Amygdala (tissue), 56 donors: ENCODE results near the gene RAB6A.
A peak's percentile ranks its signal among the peaks of the same experiment; 100 is the strongest.

Experiments used
- DNase-seq, 56 donors: peaks; one replicate each; lab custom pipeline; 2025; lab: John Stamatoyannopoulos, UW

The RAB6A gene

DNA sequence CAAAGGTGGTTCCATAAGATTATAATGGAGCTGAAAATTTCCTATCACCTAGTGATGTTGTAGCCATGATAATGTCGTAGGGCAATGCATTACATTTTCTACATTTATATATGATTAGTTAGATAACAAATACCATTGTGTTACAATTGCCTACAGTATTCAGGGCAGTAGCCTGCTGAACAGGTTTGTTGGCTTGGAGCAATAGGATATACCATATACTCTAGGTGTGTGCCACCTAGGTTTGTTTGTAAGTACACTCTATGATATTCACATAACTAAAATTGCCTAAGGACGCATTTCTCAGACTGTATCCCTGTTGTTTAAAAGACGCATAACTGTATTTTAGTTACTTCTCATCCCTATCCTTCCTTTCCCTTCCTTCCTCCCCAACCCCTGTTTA, 100.9 kb downstream of the RAB6A start:
- no peak for DNase-seq

DNA sequence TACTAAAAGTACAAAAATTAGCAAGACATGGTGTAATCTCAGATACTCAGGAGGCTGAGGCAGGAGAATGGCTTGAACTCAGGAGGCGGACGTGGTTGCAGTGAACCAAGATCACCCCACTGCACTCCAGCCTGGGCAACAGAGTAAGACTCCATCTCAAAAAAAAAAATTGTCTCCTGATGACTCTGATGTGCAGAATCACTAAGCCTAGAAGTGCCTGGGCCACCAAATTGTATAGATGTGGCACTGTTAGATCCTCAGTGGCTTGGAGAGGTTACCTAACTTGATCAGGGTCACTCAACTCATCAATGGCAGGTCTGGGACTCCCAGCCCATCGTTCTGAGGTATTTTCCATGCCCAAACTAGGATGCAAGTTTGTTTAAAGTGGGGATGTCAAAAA, 103.9 kb downstream of the RAB6A start:
- DNase-seq = no peak

DNA sequence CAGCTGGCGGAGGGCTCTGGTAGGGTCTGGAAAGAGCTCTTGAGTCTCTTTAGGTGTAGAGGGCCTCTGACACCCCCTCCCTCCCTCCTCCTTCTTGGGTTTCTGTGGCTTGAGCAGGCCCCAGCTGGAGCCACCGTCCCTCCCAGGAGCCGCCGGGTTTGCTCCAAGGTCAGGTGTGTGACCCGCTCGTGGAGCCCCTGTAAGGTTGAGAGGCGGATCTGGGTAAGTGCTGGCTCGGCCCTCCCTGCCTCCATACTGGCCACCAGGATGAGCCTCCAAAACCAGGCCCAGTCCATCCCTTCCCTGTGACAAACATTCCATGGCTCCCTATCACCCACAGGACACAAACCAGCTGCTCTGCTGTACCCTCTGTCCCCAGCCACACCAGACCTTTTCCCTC, 105.2 kb downstream of the RAB6A start:
- no peak for DNase-seq

DNA sequence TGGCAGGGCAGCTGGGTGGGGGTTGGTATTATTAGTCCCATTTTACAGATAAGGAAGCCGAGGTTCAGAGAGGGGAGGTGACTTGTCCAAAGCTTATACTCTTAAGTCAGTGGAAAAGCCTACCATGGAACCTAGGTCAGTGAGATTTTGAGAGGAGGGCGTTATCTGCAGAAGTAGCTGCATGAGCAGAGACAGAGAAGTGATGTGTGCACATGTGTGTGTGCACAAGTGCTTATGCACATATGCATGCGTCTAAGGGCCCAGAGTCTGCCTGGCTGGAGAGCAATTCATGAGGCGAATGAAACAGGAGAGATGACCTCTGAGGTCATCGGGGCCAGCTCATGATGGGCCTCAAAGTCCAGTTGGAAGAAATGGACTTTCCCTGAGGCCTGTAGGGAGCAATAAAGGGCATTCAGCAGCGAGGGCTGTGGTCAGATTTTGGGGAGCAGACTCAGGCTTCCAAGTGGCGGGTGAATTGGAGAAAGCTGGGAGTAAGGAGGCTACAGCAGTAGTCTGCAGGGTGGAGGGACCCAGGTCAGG, 106.3 kb downstream of the RAB6A start:
- no peak for DNase-seq

DNA sequence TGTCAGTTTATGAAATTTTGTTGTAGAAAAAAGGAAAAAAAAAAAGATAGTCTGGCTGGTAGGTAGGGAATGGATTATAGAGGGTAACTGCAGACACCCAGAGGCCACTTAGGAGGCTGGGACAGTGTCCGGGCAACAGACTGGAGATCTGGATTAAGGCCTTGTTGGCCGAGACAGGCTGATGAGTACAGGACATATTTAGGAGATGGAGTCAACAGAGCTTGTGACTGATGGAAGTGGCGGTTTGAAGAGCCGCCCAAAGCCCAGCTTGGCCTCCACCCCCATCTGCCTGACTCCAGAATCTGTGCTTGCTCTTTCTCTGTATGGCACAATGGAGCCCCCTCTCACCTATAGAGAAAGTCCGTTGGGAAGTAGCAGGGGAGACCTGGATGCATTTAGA, 106.9 kb downstream of the RAB6A start:
- DNase-seq = no peak

DNA sequence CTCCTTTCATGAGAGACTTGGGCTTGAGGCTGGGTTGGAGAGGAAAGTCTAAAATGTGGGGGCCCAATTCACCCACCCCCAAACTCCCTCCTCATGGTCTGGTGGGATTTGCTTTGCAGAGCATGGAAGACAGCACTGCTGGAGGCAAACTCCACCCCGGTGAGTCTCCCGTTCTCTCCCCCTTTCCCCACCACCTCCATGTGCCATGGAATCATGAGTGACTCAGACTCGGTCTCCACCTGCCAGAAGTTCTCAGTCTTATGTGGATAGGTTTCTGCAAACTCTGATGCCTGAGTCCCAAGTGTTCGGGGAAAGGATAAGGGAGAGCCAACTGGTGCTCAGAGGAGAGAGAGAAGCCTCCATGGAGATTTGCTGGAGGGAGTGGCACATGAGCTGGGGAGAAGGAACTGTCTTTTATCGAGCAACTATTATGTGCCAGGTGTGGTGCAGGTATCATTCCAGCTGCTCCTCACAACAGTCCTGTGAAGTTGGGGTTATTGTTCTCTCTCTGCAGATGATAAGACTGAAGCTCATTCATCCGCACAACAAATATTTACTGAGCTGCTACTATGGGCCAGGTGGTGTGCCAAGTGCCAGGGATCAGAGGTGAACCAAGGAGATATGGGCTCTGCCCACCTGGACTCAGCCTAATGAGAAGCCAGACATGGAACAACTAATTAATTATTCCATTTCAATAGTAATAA, 107.9 kb downstream of the RAB6A start:
- no peak for DNase-seq

DNA sequence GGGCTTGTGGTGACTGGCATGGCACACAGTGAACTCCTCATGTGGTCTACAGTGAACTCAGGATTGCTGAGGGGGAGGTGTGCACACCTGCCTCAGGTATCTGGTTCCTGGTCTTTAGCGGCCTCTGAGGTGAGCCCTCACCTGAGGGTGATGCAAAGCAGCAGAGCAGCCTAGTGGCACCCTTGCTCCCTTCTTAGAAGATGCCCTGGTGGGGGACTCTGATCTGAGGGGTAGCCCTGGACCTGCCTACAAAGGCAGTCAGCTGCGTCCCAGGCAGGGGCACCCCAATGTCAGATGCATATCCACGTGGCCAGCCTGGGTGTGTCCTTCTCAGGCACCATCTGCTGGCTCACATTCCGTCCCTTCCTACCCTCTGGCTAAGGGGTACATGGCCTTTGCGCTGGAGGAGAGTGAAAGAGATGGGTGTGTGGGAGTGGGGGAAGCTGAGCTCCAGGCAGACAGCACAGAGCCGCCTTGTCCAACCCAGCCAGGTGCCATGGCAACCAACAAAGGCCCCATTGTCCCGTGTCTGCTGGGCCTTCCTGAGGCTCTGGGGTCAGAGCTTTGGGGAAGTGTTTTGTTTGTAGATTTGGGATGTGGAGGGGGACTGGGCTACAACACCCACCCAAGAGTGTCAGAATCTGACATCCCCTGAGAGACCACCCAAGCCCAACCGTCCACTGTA, 108.7 kb downstream of the RAB6A start:
- peak in 55 of 56 donors; percentile 37 to 96 (median 82) for DNase-seq

DNA sequence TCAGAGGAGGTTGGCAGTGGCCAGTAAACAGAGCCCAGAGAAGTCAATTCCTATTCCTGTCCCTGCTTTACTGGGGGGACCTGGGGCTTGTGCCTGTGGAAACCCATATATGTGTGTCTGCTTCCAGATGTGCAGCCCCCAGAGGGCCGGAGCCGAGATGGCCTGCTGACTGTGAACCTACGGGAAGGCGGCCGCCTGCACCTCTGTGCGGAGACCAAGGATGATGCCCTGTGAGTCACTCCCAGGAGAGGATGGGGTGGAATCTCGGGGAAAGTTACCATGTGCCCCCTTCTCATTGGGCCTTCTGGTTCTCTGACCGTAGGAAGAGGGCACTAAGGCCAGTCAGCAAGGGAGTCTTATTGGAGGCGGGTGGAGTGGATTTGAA, 109.2 kb downstream of the RAB6A start:
- peak in 1 of 56 donors; percentile 36 for DNase-seq

DNA sequence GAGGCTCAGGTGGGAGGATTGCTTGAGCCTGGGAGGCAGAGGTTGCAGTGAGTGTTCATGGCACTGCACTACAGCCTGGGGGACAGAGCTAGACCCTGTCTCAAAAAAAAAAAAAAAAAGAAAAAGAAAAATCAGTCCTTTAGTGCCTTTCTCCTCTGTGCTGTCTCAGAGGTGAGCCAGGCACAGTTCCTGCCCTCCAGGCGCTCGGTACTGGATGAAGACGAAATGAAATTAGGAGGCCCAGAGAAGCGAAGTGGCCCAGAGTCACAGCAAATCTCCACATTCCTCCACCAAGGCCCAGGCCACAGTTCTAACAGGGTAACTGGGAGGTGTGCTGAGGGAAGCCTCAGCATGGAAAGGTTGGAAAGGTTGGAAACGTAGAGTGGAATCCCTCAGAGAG, 109.6 kb downstream of the RAB6A start:
- DNase-seq = no peak

DNA sequence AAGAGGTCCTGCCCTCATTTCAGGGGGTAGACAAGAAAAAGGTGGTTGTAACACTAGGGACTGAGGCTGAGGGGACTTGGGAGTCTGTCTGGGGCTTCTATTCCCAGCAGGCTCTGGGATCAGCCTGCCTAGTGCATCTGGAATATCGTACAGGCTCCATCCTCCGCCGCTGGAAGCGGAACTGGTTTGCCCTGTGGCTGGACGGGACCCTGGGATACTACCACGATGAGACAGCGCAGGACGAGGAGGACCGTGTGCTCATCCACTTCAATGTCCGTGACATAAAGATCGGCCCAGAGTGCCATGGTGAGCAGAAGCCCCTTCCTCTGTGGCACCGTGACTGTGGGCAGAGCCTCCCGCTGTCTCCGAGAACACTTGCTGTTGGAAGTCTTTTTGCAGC, 110.5 kb downstream of the RAB6A start:
- peak in 1 of 56 donors; percentile 11 for DNase-seq

DNA sequence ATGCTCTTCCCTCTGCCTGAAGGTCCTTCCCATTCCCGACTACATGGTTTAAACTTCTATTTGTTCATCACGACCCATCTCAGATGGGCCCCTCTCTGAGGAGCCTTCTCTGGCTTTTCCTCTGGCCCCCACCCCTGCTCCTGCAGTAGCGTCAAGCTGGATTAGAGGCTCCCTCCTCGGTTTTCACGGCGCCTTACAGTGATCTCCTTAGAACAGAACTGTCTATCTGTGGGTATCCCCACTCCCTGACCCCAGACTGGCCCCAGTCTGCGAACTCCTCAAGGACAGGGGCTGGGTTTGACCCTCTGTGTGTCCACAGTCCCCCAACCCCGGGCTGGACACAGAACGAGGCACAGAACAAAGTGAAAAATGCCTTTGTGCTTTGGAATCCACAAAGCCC, 111.7 kb downstream of the RAB6A start:
- peak in 1 of 56 donors; percentile 8 for DNase-seq

DNA sequence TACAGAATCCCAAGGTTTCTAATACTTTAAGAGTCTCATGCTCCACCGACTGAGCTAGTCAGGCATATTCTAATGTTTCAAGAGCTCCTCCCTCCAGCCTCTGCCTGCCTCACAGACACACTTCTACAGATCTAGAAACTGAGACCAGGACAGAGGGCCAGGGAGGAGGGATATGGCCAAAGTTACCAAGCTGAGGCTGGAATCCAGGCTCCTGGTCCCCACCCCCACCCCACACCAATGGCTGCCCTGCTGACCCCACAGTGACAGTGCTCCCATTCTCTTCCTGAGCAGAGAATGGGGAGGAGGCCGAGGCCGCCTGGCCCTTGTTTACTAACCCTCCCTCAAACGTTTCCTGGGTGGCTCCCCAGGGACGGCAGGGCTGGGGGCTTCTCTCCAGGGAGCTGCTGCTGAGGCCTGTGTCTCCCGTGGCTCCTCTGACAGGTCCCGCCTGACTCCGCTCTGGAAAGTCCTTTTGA, 112.3 kb downstream of the RAB6A start:
- DNase-seq = peak in 28 of 56 donors; percentile 11 to 64 (median 36)

DNA sequence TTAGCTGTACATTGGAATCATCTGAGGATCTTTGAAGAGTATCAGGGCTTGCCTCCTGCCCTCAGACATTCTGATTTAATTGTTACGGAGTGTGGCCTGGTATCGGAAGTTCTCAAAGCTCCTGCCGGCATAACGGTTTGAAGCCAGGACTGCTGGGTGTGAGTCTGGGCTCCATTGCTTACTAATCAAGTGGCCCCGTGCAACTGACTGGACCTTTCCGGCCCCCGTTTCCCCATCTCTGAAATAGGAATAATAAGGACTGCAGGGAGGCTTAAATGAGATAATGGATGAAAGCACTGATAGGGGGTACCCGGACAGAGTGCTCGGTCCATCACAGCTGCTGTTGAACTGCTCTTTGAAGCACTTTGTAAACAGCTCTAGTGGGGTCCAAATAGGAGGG, 112.8 kb downstream of the RAB6A start:
- peak in 1 of 56 donors; percentile 16 for DNase-seq

DNA sequence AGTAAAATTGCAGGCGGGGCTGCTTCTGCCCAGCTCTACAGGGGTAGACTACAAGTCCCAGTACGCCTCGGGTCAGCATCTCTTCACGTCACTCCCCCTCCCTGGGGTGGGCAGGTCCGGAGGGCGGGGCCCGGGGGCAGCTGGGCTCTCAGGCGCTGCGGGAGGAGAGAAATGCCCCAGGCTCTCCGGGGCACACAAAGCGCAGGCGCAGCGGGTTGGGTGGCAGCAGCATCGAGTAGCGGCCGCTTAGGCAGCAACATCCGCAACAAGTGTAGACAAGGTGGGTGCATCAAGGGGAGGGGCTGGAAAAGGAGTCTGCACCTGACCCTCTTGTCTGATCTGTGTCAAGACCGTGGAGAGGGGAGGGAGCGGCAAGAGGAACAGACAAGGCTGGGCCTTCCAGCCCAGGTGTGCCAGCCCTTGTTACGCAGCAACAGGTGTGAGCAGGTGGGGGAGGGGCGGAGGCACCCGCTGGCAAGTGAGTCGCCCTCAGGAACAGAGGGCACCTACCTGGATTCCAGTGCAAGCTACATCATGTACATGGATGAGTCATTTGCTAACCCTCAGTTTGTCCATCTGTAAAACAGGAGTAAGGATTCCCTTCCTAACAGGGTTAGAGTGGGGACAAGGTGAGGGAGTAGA, 113.3 kb downstream of the RAB6A start:
- peak; percentile 40 to 98 (median 91) for DNase-seq

DNA sequence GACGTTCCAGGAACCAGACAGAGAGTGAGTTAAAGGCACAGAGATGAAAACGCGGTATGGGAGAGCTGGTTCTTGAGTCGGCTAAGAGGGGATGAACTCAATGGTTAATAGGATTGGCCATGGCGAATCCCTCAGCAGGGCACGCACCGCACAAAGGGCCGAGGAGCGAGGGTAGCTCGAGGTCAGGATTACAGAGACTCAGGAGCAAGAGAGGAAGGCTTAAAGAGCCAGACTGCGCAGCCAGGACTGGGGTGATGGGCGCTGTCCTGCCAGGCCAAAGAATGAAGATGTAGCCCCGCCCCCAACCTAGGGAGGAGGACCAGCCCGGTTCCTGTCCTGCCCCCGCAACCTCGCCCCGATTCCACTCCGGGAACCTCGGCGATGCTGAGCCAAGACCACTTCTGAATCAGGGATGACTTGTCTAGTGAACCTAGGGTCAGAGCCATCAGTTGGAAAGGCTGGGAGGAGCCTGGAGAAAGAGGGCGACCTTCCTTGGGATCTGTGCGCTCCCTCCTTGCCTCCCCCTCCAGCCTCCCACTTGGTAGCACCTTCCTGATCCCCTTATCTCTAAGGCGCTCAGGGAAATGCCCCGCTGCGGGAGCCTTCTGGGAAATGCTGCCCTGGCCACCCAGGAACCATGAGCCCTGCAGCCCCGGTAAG, 114.8 kb downstream of the RAB6A start, which contains the start of gene PLEKHB1:
Gene PLEKHB1, plus strand, starts transcription at position 610 of the 660 bp plus-strand sequence. Its CDS starts 28 bp downstream, at position 638.
- no peak for DNase-seq

DNA sequence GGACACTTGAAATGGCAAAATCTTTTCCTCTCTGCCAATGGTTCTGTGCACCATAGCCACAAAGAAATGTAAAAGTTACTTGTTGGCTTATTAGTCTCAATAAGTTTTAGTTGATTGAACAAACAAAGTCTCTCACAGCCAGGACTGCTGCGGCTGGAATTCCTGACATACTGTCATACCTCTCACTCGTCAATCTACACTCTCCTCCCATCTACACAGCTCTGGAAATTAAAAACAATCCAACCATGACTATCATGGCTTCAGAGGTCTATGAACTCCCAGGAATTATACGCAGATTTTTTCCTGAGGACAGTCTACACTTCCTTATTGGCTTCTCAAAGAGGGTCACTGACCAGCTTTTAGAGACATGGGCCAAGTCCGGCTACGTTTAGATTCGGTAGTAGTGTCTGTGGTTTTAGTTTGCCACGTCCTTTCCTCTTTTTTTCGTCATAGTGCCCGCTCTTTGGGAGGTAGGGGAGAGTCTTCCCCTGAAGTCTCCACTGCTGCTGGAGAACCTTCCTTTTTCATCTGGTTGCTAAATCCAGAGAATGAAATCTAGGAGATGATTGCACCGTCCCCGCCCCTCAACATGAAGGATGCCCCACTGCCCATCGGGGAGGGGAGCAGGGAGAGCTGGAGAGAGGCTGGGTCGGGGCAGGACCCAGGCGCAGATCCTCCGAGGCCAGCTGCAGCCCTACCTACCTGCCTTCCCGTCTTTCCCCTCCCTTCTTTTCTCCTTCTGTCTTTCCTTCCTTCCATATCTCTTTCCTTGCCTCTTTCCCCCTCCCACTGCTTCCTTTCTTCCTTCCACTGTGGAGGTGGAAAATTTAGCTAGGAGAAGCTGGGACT, 115.5 kb downstream of the RAB6A start:
- no peak for DNase-seq

DNA sequence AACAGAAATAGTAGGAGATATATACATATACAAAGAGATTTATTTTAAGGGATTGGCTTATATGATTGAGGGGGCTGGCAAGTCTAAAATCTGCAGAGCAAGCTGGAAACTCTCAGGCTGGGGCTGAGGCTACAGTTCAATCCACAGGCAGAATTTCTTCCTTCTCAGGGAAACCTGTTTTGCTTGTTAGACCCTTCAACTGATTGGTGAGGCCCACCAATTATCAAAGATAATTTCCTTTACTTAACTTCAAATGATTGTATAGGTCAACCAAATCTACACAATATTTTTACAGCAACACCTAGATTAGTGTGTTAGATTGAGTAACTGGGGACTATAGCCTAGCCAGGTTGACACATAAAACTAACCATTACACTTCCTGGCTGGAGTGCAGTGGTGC, 119.2 kb downstream of the RAB6A start:
- no peak for DNase-seq

DNA sequence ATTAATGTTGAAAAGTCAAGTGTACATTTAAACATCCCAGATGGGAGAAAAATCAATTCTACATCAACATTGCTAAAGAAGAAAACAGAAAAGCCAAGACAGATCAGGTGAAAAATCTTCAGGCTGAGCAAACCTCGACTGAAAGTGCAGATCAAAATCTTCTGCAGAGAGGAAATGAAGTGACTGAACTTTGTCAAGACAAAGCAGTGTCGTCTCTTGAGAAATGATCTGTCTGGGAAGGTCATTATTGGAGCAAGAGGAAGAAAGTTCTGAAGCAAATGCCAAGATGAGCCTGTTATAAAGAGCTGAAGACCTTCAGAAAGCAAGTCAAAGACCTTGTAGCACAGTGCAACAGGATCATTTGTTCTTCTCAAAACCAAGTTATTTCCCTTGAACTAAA, 120.3 kb downstream of the RAB6A start:
- DNase-seq = no peak

DNA sequence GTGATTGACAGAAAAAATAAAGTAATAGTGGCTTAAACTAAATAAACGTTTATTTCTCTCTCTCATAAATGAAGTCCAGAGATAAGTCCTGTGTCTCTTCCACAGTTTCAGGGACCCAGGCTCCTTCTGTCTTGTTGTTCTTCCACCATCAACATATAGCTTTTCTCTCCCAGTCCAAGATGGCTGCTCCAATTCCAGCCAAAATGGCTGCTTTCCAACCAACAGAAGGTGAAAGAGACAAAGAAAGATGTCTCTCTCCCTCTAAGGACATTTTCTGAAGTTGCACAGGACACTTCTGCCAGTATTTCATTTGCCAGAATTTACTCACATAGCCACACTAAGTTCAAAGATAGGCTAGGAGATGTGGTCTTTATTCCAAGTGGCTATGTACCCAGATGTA, 123.9 kb downstream of the RAB6A start:
- no peak for DNase-seq

DNA sequence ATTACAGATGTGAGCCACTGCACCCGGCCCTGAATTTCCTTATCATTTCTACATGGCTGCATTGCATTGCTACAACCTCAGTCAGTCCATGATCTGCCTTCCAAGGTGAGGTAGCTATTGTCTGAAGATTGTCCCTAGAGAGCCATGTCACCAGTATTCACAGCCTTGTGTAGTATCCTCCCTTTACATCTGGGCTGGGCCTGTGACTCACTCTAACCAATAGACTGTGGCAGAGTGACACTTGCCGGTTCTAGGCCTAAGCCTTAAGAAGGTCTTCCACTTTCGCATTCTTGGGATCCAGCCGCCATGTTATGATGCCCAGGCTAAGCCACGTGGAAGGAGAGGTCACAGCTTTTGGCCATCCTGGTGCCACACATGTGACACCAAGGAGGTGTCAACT, 124.6 kb downstream of the RAB6A start:
- DNase-seq = no peak
